GM12878 (cell line): ENCODE results near the gene PLEK2.

ENCODE experiments used
- KDM1A ChIP-seq: fragments of 200-600 bp; sonication (generic); IDR thresholded peaks from 2 replicates; pipeline ENCODE4 v1.6.1; 2016; ENCODE audit warnings: borderline replicate concordance
- MYB ChIP-seq: fragments of 150-350 bp; IDR thresholded peaks from 2 replicates; pipeline ENCODE4 v1.6.1; 2014; ENCODE audit warnings: mild to moderate bottlenecking, low read depth, low read length, borderline replicate concordance
- POLR2A ChIP-seq: IDR thresholded peaks from 2 replicates; pipeline ENCODE4 v1.6.1; 2011; ENCODE audit warnings: low read depth, mild to moderate bottlenecking, low read length
- SIN3A ChIP-seq: IDR thresholded peaks from 2 replicates; pipeline ENCODE4 v1.6.1; 2012; ENCODE audit warnings: low read depth, low read length, improper control_type of control experiment
- TCF12 ChIP-seq: IDR thresholded peaks from 2 replicates; pipeline ENCODE4 v1.6.1; 2011; ENCODE audit warnings: low read depth, mild to moderate bottlenecking, low read length
- TF ChIP-seq, protein P1 (sequence below): fragments of 450-650 bp; formaldehyde crosslinking; IDR thresholded peaks from 2 replicates; pipeline ENCODE4 v1.4.0; 2020; ENCODE audit warnings: mild to moderate bottlenecking, moderate library complexity

DNA sequence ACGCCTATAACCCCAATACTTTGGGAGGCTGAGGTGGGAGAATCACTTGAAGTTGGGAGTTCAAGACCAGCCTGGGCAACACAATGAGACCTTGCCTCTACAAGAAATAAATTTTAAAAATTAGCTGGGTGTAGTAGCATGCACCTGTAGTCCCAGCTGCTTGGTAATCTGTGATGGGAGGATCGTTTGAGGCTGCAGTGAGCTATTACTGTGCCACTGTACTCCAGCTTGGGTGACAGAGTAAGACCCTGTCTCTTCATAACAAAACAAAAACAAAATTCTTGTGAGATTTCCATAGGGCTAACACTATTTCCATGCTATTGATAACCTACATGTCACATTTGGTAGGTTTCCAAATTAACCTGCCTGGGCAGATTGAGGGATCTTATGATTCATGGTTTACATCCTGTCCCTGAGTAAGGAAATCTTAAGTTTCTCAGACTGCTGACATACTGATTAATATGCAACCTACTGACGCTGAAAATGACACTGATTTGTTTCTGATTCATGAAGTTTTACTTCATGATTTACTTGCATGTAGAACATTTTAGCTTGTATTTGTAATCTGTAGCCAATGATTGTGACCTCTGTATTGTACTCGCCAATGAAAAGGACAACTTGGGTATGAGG is 68.2 kb downstream of the PLEK2 start:
- TF ChIP-seq MYB: no peak
- no peak for TF ChIP-seq POLR2A
- TF ChIP-seq TCF12: no peak
- no peak for TF ChIP-seq KDM1A
- TF ChIP-seq SIN3A: no peak
- TF ChIP-seq, protein P1, sequence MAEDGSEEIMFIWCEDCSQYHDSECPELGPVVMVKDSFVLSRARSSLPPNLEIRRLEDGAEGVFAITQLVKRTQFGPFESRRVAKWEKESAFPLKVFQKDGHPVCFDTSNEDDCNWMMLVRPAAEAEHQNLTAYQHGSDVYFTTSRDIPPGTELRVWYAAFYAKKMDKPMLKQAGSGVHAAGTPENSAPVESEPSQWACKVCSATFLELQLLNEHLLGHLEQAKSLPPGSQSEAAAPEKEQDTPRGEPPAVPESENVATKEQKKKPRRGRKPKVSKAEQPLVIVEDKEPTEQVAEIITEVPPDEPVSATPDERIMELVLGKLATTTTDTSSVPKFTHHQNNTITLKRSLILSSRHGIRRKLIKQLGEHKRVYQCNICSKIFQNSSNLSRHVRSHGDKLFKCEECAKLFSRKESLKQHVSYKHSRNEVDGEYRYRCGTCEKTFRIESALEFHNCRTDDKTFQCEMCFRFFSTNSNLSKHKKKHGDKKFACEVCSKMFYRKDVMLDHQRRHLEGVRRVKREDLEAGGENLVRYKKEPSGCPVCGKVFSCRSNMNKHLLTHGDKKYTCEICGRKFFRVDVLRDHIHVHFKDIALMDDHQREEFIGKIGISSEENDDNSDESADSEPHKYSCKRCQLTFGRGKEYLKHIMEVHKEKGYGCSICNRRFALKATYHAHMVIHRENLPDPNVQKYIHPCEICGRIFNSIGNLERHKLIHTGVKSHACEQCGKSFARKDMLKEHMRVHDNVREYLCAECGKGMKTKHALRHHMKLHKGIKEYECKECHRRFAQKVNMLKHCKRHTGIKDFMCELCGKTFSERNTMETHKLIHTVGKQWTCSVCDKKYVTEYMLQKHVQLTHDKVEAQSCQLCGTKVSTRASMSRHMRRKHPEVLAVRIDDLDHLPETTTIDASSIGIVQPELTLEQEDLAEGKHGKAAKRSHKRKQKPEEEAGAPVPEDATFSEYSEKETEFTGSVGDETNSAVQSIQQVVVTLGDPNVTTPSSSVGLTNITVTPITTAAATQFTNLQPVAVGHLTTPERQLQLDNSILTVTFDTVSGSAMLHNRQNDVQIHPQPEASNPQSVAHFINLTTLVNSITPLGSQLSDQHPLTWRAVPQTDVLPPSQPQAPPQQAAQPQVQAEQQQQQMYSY (CRISPR knock-in tag): no peak
